ENCODE results near the gene WSB1. TPM values are rescaled to one million over a fixed set of nuclear protein-coding genes. Genes with fewer than 3 reads are reported as not detected.
"Not testable (repeated sequence)": the region's sequence is repeated elsewhere in the genome, so short reads cannot be mapped to it uniquely, and the experiment has no call there.

Gene WSB1
- total RNA-seq, 1 experiment from 2014 or later: 114 TPM

GRCh38 chr17:27247958-27248342 lies 46.0 kb upstream of the WSB1 start:
- Histone ChIP-seq H3K4me3 (ENCODE audit: low read depth, low read length, poor library complexity, severe bottlenecking) (no peak overlapping the region), H3K4me1 (ENCODE audit: insufficient read depth, low read length, poor library complexity, severe bottlenecking) (peaks cover 19% of the 10 kb centered on the region), H3K27me3 (replicated peaks; ENCODE audit: insufficient read depth, low read depth, low read length, poor library complexity) (no peaks in the 10 kb centered on the region), H3K27ac (ENCODE audit: low read depth, low read length, poor library complexity, severe bottlenecking) (no peak overlapping the region), H3K36me3 (ENCODE audit: insufficient read depth, low read length, poor library complexity, severe bottlenecking) (no peaks in the 10 kb centered on the region), H3K9me3 (ENCODE audit: low read depth, low read length, poor library complexity, severe bottlenecking) (no peaks in the 10 kb centered on the region)
- BruUV-seq (replicated peaks): no TSS peak
- CTCF ChIA-PET: no interaction called here
- POLR2A ChIA-PET (ENCODE audit: low non-redundant PET): no interaction called here
- intact Hi-C loops (cut with micrococcal nuclease; ENCODE audit: unreplicated experiment): no loop called here
- DNase-seq (ENCODE audit: low spot score): no peak
- TF ChIP-seq EZH2 (IDR thresholded peaks at IDR 0.05; ENCODE audit: borderline replicate concordance, low read depth, low read length, poor library complexity, severe bottlenecking): no peak
- TF ChIP-seq, protein P1, sequence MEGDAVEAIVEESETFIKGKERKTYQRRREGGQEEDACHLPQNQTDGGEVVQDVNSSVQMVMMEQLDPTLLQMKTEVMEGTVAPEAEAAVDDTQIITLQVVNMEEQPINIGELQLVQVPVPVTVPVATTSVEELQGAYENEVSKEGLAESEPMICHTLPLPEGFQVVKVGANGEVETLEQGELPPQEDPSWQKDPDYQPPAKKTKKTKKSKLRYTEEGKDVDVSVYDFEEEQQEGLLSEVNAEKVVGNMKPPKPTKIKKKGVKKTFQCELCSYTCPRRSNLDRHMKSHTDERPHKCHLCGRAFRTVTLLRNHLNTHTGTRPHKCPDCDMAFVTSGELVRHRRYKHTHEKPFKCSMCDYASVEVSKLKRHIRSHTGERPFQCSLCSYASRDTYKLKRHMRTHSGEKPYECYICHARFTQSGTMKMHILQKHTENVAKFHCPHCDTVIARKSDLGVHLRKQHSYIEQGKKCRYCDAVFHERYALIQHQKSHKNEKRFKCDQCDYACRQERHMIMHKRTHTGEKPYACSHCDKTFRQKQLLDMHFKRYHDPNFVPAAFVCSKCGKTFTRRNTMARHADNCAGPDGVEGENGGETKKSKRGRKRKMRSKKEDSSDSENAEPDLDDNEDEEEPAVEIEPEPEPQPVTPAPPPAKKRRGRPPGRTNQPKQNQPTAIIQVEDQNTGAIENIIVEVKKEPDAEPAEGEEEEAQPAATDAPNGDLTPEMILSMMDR (conservative IDR thresholded peaks at IDR 0.05; ENCODE audit: low read depth, low read length): no peak

GRCh38 chr17:27250791-27251190 lies 43.1 kb upstream of the WSB1 start:
- intact Hi-C loops (cut with micrococcal nuclease; ENCODE audit: unreplicated experiment): not testable (repeated sequence)

DNA sequence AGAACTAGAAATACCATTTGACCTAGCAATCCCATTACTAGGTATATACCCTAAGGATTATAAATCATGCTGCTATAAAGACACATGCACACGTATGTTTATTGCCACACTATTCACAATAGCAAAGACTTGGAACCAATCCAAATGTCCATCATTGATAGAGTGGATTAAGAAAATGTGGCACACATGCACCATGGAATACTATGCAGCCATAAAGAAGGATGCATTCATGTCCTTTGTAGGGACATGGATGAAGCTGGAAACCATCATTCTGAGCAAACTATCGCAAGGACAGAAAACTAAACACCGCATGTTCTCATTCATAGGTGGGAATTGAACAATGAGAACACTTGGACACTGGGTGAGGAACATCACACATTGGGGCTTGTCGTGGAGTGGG lies 39.1 kb upstream of the WSB1 start:
- DNase-seq (ENCODE audit: low spot score); H3K27me3 ChIP-seq (replicated peaks; ENCODE audit: insufficient read depth, low read depth, low read length, poor library complexity); H3K36me3 ChIP-seq (ENCODE audit: insufficient read depth, low read length, poor library complexity, severe bottlenecking); BruUV-seq (replicated peaks); CTCF ChIA-PET; H3K9me3 ChIP-seq (ENCODE audit: low read depth, low read length, poor library complexity, severe bottlenecking); intact Hi-C loops (cut with micrococcal nuclease; ENCODE audit: unreplicated experiment); H3K27ac ChIP-seq (ENCODE audit: low read depth, low read length, poor library complexity, severe bottlenecking); POLR2A ChIA-PET (ENCODE audit: low non-redundant PET); H3K4me3 ChIP-seq (ENCODE audit: low read depth, low read length, poor library complexity, severe bottlenecking); H3K4me1 ChIP-seq (ENCODE audit: insufficient read depth, low read length, poor library complexity, severe bottlenecking): not testable (repeated sequence)

More at GRCh38 chr17:27250791-27251190, 43.1 kb upstream of the WSB1 start:
- H3K36me3 ChIP-seq (ENCODE audit: insufficient read depth, low read length, poor library complexity, severe bottlenecking); POLR2A ChIA-PET (ENCODE audit: low non-redundant PET); H3K4me1 ChIP-seq (ENCODE audit: insufficient read depth, low read length, poor library complexity, severe bottlenecking); CTCF ChIA-PET; H3K9me3 ChIP-seq (ENCODE audit: low read depth, low read length, poor library complexity, severe bottlenecking); H3K27ac ChIP-seq (ENCODE audit: low read depth, low read length, poor library complexity, severe bottlenecking); H3K4me3 ChIP-seq (ENCODE audit: low read depth, low read length, poor library complexity, severe bottlenecking); H3K27me3 ChIP-seq (replicated peaks; ENCODE audit: insufficient read depth, low read depth, low read length, poor library complexity); DNase-seq (ENCODE audit: low spot score); BruUV-seq (replicated peaks): not testable (repeated sequence)

DNA sequence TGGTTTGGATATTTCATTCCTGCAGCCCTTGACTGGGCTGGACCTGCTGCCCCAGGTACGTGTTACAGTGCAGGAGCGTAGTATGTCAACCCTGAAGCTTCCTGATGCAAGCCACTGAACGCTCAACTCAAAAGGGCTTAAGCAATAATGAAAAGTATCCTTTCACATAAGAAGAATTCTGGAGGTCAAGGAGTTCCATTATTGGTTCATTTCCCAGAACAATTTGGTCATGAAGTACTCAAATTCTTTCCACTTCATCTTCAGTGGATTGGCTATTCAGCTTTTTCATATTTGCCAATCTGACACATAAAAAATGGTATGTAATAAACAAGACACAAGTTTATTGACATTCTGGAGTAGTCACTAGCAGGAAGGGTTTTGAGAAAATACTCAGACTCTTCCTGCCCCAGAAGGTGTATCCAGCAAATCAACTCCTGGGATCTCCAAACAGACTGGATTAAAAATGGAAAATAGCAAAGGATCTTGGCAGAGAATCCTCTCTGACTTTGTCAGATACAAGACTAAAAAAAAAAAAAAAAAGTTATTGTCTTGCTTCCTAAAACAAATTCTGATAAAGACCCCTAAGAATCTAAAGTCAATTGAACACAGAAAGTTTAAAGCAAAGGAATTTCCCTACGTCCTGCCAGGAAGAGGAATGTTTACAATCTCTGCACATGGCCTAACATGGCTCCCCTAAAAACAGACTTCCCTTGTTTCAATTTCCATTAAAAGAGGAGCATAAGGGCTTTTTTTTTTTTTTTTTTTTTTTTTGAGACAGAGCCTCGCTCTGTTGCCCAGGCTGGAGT lies 37.5 kb upstream of the WSB1 start:
- no peaks in the 10 kb centered on the region for H3K27me3 ChIP-seq (replicated peaks; ENCODE audit: insufficient read depth, low read depth, low read length, poor library complexity)
- no peak overlapping the region for H3K27ac ChIP-seq (ENCODE audit: low read depth, low read length, poor library complexity, severe bottlenecking)
- intact Hi-C loops (cut with micrococcal nuclease; ENCODE audit: unreplicated experiment): no loop called here
- ChIA-PET POLR2A (ENCODE audit: low non-redundant PET) (no interaction called here), CTCF (no interaction called here)
- no peaks in the 10 kb centered on the region for H3K4me1 ChIP-seq (ENCODE audit: insufficient read depth, low read length, poor library complexity, severe bottlenecking)
- no TSS peak for BruUV-seq (replicated peaks)
- no peaks in the 10 kb centered on the region for H3K9me3 ChIP-seq (ENCODE audit: low read depth, low read length, poor library complexity, severe bottlenecking)
- no peak for DNase-seq (ENCODE audit: low spot score)
- no peak for TF ChIP-seq EZH2 (IDR thresholded peaks at IDR 0.05; ENCODE audit: borderline replicate concordance, low read depth, low read length, poor library complexity, severe bottlenecking)
- TF ChIP-seq, protein P1 (conservative IDR thresholded peaks at IDR 0.05; ENCODE audit: low read depth, low read length): no peak
- no peaks in the 10 kb centered on the region for H3K36me3 ChIP-seq (ENCODE audit: insufficient read depth, low read length, poor library complexity, severe bottlenecking)
- no peak overlapping the region for H3K4me3 ChIP-seq (ENCODE audit: low read depth, low read length, poor library complexity, severe bottlenecking)

Measured in A673 (cell line).